AG09319 (cell line): ENCODE data around the gene HTT.
A peak's percentile ranks its signal among the peaks of the same experiment; 100 is the strongest.

Experiments
- DNase-seq: peaks from one replicate; pipeline ENCODE4 v3.0.0-alpha.2; 2010; ENCODE audit warnings: low read depth; ENCODE audit errors: extremely low read depth
- CTCF ChIP-seq: IDR thresholded peaks from 2 replicates; pipeline ENCODE4 v1.5.1; 2011; ENCODE audit warnings: low read depth, mild to moderate bottlenecking, inconsistent platforms, low read length, moderate library complexity

HTT gene

GRCh38 chr4:3188118-3188517 lies 113.6 kb downstream of the HTT start:
- no peak for DNase-seq
- no peak for TF ChIP-seq CTCF

DNA sequence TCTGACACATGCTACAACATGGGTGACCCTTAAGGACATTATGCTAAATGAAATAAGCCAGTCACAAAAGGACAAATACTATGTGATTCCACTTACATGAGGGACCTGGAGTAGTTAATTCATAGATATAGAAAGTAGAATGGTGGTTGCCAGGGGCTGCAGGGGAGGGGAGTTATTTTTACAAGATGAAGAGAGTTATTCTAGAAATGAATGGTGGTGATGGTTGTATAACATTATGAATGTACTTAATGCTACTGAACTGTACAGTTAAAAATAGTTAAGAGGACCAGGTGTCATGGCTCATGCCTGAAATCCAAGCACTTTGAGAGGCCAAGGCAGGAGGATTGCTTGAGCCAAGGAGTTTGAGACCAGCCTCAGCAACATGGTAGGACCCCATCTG lies 115.0 kb downstream of the HTT start:
- DNase-seq: no peak

DNA sequence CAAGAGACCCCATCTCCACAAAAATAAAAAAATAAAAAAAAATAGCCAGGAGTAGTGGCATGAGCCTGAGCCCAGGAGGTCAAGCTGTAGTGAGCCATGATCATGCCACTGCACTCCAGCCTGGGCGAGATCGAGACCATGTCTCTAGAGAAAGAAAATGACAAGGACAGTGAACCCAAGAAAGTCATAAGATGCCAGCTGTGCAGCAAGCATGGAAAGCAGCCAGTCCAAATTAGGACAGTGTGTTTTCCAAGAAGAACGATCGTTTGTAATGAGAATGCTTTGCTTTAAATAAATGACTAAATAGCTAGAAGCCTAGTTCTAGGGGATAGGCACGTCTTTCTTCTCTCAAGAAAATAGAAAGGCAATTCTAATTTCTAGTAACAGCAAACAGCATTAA lies 116.1 kb downstream of the HTT start:
- DNase-seq: no peak
- TF ChIP-seq CTCF: no peak

More for the DNA sequence above, 115.0 kb downstream of the HTT start:
- no peak for TF ChIP-seq CTCF

GRCh38 chr4:3192188-3192587 lies 117.7 kb downstream of the HTT start:
- DNase-seq: no peak
- TF ChIP-seq CTCF: no peak

- TF ChIP-seq CTCF: no peak
- no peak for DNase-seq
Observed at GRCh38 chr4:3192827-3193226, 118.3 kb downstream of the HTT start.

GRCh38 chr4:3193531-3194203 lies 119.2 kb downstream of the HTT start:
- peak; percentile 28 for TF ChIP-seq CTCF
- no peak for DNase-seq

- TF ChIP-seq CTCF: no peak
- no peak for DNase-seq
Observed at GRCh38 chr4:3196670-3197359, 122.3 kb downstream of the HTT start.
